IPS-NIHi11 (cell line): ENCODE results near the gene ITPKA.

Source experiments
- DNase-seq: peaks from one replicate; pipeline ENCODE4 v3.0.0; 2012; ENCODE audit warnings: mixed read lengths, low spot score

ITPKA gene

DNA sequence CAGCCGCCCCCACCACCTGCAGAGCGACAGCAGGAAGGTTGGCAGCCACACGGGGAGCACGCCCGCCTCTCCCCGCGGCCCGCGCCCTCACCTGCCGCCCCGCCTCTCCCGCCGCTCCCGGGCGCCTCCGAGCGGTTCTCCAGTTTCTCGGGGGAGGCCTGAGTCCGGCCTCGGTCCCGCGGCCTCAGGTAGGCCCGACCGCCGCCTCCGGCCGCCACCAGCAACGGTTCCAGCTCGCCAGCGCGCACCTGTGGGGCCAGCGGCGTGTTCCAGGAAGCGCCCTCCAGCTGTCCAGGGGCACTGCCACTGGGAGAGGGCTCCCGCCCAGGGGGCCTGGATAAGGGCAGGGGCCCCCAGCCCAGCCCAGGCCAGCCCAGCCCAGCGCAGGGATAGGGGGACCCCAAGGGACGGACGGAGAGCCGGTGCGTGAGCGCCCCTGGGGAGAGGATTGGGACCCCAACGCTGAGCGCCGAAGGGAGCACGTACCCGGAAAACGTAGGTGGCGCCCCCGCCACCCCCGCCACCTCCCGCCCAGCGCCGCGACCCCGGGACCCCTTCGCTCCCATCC is 17.7 kb downstream of the ITPKA start:
- peak; percentile 73 for DNase-seq

DNA sequence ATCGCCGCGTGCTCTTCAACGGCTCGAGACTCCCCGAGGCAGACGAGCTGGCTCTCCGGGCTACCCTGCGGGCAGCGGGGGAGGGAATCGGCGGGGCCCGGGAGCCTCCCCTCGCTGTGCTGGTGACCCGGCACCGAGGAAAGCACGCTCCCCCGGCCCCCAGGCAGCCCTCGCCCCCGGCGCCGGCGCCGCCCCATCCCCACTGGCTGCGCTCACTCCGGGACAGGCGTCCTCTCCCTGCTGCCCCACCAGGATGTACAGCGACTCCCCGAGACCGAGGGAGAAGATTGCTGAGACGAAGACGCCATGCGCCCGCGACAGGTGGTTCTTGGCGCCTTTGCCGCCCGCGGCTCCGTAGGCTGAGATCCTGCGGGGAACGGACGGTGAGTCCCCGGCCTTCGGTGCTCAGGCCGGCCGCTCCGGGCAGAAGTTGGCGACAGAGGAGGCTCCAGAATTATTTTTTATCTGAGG is 18.3 kb downstream of the ITPKA start:
- peak; percentile 49 for DNase-seq

DNA sequence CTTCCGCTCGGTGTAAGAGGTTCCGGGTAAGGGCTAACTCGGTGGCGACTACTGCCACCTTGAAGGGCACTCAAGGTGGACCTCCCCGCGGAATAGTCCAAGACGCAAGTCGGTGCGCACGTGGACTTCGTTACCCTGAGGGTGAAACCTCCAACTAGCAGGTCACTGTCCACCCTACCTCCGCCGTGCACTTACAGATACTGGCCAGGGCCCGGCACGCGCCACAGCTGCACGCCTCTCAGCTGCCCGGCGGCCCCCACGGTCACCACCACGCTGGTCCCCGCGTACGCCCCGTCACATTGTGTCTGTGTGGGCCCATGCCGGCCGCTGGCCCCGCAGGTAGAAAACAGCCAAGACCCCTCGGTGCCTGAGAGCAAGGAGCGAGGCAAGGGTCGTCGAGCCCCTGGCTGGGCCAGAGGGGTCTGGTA is 18.9 kb downstream of the ITPKA start:
- DNase-seq: no peak

DNA sequence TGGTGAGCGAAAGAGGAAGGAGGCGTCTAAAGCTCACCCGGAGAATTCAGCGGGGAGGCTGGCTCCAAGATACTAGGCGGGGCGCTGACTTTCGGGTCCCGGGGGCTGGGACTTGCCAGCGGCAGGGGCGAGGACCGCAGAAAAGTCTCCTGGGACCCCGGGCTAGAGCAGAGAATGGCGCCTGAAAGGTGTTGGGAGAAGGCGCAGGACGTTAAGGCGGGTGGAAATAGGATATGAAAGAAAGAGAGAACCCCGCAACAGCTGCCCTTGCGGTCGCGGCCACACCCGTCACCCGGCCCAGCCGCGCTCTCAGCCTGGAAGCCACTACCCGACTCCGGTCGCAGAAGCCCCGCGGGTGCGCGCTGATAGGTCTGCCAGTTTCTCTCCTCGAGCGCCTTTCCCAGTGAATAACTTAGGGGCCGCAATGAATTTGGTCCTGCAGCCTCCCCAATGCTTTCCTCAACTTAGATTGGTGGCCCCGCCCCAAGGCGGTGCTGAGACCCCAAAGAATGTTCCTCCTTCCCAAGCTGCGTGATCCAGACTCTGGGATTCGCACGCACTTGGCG is 19.3 kb downstream of the ITPKA start:
- peak; percentile 22 for DNase-seq

DNA sequence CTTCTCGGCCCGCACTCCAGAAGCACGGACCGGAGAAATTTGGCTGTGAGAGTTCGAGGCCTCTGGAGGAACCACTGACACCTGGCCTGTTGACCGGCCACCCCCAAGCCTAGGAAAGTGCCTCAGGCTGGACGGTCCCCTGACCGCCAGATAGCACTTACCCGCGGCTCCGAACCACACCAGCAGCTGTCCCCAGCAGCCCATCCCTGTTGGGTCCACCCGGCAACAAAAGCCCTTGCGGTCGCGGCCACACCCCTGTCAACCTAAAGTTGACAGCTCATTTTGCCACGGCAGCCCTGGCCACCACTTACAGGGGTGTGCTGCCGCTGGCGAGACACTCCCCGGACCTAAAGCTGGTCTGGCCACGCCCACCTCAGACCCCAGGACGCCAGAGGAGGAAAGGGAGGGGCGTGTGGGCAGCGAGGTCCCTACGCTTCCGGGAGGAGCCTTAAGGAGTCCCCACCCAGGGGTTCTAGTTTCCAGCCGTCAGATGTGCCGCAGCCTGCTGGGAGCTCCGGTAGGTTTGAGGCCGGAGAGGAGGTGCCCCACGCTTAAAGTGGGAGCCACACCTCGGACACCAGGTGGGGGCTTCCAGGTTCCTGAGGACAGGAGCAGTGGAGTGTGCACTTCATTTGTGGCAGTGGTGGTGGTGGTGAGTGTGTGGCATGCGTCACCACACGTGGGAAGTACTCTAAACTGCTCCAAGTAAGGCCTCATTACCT is 20.0 kb downstream of the ITPKA start, which contains the start of gene LTK:
LTK (minus strand) TSS at position 322 of the 722 bp plus-strand sequence; CDS start at position 204, 118 bp downstream.
- peak; percentile 77 for DNase-seq

DNA sequence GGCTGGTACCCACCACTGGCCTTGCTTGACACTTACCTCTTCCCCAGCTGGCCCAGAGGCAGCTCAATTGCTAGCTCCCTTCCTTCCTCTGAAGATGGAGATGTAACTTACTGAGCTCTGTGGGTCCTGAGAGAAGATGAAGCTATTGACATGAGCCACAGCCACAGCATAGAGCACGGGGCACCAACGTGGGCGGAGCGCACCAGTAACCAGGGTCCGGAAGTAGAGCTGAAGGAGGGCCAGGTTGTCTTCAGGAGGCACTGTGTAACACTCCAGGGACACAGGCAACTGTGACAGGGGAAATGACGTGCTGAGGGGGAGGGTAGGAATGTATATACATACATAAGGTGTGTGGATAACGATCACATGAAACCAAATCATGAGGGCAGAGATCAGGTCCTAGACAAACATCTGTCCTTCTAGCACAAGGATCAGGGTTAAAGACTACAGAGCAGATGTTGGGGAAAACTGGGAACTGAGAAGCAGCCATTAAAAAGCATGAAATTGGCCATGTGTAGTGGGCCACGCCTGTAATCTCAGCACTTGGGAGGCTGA is 24.3 kb downstream of the ITPKA start:
- DNase-seq: no peak

- no peak for DNase-seq
These were observed 27.0 kb downstream of the ITPKA start for GRCh38 chr15:41520636-41521035.

DNA sequence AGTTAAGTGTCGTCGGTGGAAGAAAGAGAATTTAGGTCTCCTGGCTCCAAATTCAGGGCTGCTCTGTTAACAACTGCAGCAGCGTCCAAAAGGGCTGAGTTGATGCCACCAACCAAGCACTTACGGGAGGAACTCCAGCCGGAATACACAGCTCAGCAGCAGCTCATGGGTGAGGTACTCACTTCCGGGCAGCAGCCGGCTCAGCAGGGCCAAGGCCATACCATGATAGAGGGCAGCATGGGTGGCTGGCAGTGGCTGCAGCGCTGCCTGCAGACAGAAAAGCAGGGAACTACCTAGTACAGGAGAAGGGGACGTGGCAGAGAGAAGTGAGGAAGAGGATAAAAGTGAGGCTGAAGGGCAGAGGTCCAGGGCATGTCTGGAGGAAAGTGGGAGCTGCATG is 27.9 kb downstream of the ITPKA start:
- DNase-seq: no peak

DNA sequence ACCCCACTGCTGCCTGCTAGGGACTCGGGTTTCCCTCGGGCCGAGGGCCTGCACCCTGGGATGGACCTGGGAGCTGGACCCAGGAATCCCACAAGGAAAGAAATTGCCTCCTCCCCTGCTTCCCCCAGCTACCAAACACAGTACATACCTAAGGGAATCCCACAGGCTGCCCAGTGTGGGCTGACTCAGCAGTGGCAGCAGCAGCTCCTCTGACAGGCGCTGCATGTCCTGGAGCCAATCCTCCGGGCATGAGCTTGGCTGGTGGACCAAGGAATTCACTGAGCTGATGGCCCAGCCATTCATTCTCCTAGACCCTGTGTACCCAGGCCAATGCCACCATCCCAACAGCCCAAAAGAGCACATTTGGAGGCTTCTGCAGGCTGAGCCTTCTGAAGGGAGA is 29.4 kb downstream of the ITPKA start:
- no peak for DNase-seq

DNA sequence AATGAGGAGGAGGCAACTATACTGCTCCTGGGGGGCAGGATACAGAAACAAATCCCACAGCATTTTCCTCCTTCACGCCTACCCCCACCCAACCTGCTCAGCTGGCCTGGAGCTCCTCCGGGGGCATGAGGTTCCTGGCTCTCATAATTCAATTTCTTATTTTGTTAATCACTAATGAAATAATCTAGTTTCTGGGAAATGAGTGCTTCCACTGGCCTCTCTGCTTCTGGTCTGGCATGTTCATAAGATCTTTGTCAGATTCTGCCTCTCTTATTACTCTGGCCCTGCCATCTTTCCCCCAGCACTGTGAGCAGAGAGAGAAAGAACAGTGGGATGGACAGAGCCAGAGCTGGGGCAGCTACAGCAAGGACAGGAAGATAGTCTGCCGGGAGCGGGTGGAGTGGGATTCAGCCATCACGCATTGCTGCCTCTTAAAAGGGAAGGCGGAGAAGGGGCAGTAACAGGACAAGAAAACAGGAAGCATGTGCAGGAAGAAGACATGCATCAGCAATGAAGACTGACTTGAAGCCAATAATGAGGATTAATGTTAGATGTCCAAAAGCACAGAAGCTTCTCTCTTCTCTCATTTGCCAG is 36.8 kb downstream of the ITPKA start:
- DNase-seq: no peak

GRCh38 chr15:41535544-41535943 is 41.9 kb downstream of the ITPKA start:
- DNase-seq: no peak

DNA sequence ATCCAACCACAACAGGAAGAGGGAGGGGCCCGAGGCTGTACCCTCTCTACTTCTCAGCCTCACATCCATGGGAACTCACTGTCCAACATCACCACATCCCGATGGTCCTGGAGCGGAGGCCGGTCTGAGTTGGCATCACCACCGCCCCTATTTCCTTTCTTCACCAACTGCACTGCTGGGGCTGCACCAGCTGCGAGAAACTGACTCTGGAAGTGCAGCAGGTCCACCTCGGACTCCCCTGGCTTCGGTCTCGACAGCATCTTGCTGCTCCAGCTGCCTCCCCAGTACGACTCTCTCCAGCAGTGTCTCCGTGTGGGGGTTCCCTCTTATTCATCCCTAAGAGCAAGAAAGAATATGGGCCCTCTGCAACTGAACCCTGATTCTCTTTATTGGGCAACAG is 43.2 kb downstream of the ITPKA start:
- no peak for DNase-seq

- DNase-seq: no peak
These were observed 49.8 kb downstream of the ITPKA start for GRCh38 chr15:41543521-41543870.

- DNase-seq: no peak
These were observed 51.0 kb downstream of the ITPKA start for GRCh38 chr15:41544650-41545015.

- DNase-seq: no peak
These were observed 51.5 kb downstream of the ITPKA start for GRCh38 chr15:41545218-41545617.

DNA sequence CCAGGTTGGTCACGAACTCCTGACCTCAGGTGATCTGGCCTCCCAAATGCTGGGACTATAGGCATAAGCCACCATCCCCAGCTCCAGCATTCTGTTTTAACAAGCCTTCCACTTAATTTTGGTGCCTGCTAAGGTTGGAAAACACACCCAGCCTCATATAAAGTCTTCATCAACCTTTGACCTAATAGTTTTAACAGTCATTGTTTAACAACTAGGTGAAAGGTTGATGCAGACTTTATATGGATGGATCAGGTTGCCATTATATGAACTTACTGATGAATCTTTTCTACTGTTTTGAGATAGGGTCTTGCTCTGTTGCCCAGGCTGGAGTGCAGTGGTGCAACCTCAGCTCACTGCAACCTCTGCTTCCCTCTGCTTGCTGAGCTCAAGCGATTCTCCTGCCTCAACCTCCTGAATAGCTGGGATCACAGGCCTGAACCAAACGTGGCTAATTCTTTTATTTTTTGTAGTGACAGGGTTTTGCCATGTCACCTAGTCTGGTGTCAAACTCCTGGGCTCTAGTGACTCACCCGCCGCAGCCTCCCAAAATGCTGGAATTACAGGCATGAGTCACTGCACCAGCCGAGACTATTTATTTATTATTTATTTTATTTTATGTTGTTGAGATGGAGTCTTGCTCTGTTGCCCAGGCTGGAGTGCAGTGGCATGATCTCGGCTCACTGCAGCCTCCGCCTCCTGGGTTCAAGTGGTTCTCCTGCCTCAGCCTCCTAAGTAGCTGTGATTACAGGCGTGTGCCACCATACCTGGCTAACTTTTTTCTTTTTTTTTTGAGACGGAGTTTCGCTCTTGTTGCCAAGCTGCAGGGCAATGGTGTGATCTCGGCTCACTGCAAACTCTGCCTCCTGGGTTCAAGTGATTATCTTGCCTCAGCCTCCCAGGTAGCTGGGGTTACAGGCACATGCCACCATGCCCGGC is 53.4 kb downstream of the ITPKA start:
- DNase-seq: no peak

DNA sequence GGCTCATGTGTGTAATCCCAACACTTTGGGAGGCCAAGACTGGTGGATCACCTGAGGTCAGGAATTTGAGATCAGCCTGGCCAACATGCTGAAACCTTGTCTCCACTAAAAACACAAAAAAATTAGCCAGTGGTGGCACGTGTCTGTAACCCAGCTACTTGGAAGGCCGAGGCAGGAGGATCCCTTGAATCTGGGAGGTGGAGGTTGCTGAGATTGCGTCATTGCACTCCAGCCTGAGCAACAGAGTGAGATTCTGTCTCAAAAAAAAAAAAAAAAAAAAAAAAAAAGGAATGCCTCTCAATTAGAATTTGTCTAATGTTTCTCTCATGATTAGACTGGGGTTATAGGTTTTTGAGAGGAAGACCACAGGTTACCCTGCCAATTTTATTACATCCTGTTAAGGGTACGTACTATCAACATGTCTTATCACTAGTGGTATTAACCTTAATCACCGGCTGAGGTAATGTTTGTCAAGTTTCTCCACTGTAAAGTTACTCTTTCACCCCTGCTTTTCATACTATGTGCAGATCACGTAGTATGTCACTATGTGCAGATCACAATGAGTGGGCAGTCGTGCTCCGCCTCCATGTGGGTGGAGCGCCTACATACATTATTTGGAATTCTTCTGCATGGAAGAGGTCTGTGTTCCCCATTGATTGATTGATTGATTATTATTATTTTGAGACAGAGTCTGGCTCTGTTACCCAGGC is 56.5 kb downstream of the ITPKA start:
- DNase-seq: no peak
